SK-N-SH (cell line): Measurements from ENCODE around the gene SPCS3. TPM values are rescaled to one million over a fixed set of nuclear protein-coding genes. Genes with fewer than 3 reads are reported as not detected.
A peak's percentile ranks its signal among the peaks of the same experiment; 100 is the strongest.

Experiments used
- CTCF ChIA-PET: fragments of 300-600, 350-600 bp; formaldehyde crosslinking; extraction: SDS; loops from one replicate; lab custom pipeline; 2021; lab: Yijun Ruan, JAX
- POLR2A ChIA-PET: fragments of 350-600 bp; sonication (Branson Sonifier 250); formaldehyde crosslinking; extraction: SDS; loops from one replicate; lab custom pipeline; 2020; ENCODE audit warnings: antibody characterized with exemption, inconsistent platforms; lab: Yijun Ruan, JAX
- DNase-seq: peaks from one replicate; pipeline ENCODE4 v3.0.0; 2012
- H2AFZ ChIP-seq: fragments of 200-600 bp; sonication (generic); 2 replicates; pipeline ENCODE4 v1.8.1; 2016; ENCODE audit warnings: antibody characterized with exemption, mild to moderate bottlenecking, low read depth
- H3F3A ChIP-seq: fragments of 200-600 bp; sonication (generic); replicated peaks from 2 replicates; pipeline ENCODE3; 2016; ENCODE audit warnings: antibody characterized with exemption, mild to moderate bottlenecking; ENCODE audit not compliant: insufficient read depth
- H3K27ac ChIP-seq, 2 experiments: fragments of 200-500 bp in 1 of 2; fragments of 200-600 bp in 1 of 2; sonication (Bioruptor generic) in 1 of 2; sonication (generic), shearing (Covaris generic) in 1 of 2; 2 replicates each; pipeline versions ENCODE4 v1.5.1 to v1.6.1; 2014 to 2016; ENCODE audit warnings: low read depth in 2 of 2, inconsistent platforms in 1 of 2, low read length in 1 of 2, mild to moderate bottlenecking in 1 of 2, mixed read lengths in 1 of 2
- H3K27me3 ChIP-seq: fragments of 200-600 bp; sonication (generic), shearing (Covaris generic); 2 replicates; pipeline ENCODE4 v1.6.1; 2016; ENCODE audit warnings: mixed run types; ENCODE audit not compliant: insufficient read depth
- H3K36me3 ChIP-seq, 2 experiments: fragments of 200-500 bp in 1 of 2; fragments of 200-600 bp in 1 of 2; sonication (Bioruptor generic) in 1 of 2; sonication (generic) in 1 of 2; replicated peaks in 1 of 2; 2 replicates each; pipeline versions ENCODE3 to v1.5.1; 2014 to 2016; ENCODE audit warnings: low read length in 1 of 2, mild to moderate bottlenecking in 1 of 2; ENCODE audit not compliant: insufficient read depth in 2 of 2, control insufficient read depth in 1 of 2
- H3K4me1 ChIP-seq, 2 experiments: fragments of 200-500 bp in 1 of 2; fragments of 200-600 bp in 1 of 2; sonication (Bioruptor generic) in 1 of 2; sonication (generic), shearing (Covaris generic) in 1 of 2; 2 replicates each; pipeline versions ENCODE4 v1.5.1 to v1.6.1; 2014 to 2016; ENCODE audit warnings: low read depth in 1 of 2, low read length in 1 of 2, mixed run types in 1 of 2; ENCODE audit not compliant: insufficient read depth in 2 of 2, control insufficient read depth in 1 of 2
- H3K4me2 ChIP-seq: fragments of 200-600 bp; sonication (generic), shearing (Covaris generic); 2 replicates; pipeline ENCODE4 v1.6.1; 2017; ENCODE audit warnings: mixed run types
- H3K4me3 ChIP-seq, 2 experiments: fragments of 200-500 bp in 1 of 2; fragments of 200-600 bp in 1 of 2; sonication (Bioruptor generic) in 1 of 2; sonication (generic), shearing (Covaris generic) in 1 of 2; 2 replicates each; pipeline versions ENCODE4 v1.5.1 to v1.8.1; 2014 to 2016; ENCODE audit warnings: low read depth in 2 of 2, inconsistent platforms in 1 of 2, low read length in 1 of 2, mild to moderate bottlenecking in 1 of 2, mixed read lengths in 1 of 2, moderate library complexity in 1 of 2
- H3K79me2 ChIP-seq: fragments of 200-600 bp; sonication (generic); 2 replicates; pipeline ENCODE4 v1.8.1; 2017; ENCODE audit warnings: mild to moderate bottlenecking; ENCODE audit not compliant: insufficient read depth
- H3K9ac ChIP-seq: fragments of 200-600 bp; sonication (generic); 2 replicates; pipeline ENCODE4 v1.6.1; 2017; ENCODE audit warnings: mixed run types
- H3K9me2 ChIP-seq: fragments of 200-600 bp; sonication (generic); 2 replicates; pipeline ENCODE4 v1.6.1; 2017; ENCODE audit warnings: mixed run types
- H3K9me3 ChIP-seq: fragments of 200-600 bp; sonication (generic); 2 replicates; pipeline ENCODE4 v1.6.1; 2017; ENCODE audit warnings: mixed run types, mild to moderate bottlenecking, moderate library complexity
- H4K20me1 ChIP-seq: fragments of 200-600 bp; sonication (generic); 2 replicates; pipeline ENCODE4 v1.6.1; 2017; ENCODE audit warnings: mild to moderate bottlenecking, mixed run types; ENCODE audit not compliant: insufficient read depth
- CHD2 ChIP-seq: fragments of 150-350 bp; IDR thresholded peaks from 2 replicates; pipeline ENCODE4 v1.6.1; 2018; ENCODE audit warnings: low read length; ENCODE audit not compliant: partially characterized antibody
- ELF1 ChIP-seq: IDR thresholded peaks from 2 replicates; pipeline ENCODE4 v1.4.0; 2012
- EP300 ChIP-seq, 2 experiments: IDR thresholded peaks; 2 replicates each; pipeline versions ENCODE4 v1.4.0 to v1.6.1; 2012; ENCODE audit warnings: borderline replicate concordance in 1 of 2, low read depth in 1 of 2, low read length in 1 of 2
- EZH2phosphoT487 ChIP-seq: fragments of 200-600 bp; sonication (generic); IDR thresholded peaks from 2 replicates; pipeline ENCODE4 v1.6.1; 2017; ENCODE audit warnings: low read depth, mixed run types, mild to moderate bottlenecking, antibody characterized with exemption, moderate library complexity, borderline replicate concordance
- GABPA ChIP-seq: IDR thresholded peaks from 2 replicates; pipeline ENCODE4 v1.4.0; 2012; ENCODE audit warnings: low read depth, mild to moderate bottlenecking
- GATA2 ChIP-seq: sonication (generic); formaldehyde crosslinking; IDR thresholded peaks from 2 replicates; pipeline ENCODE4 v1.5.0; 2020; ENCODE audit warnings: mild to moderate bottlenecking, missing genetic modification reagents
- MEF2A ChIP-seq: IDR thresholded peaks from 2 replicates; pipeline ENCODE4 v1.4.0; 2012; ENCODE audit warnings: low read depth, borderline replicate concordance
- MXI1 ChIP-seq: IDR thresholded peaks from 2 replicates; pipeline ENCODE4 v1.6.1; 2012; ENCODE audit warnings: mild to moderate bottlenecking, low read depth, low read length, improper control_type of control experiment
- RAD21 ChIP-seq: IDR thresholded peaks from 2 replicates; pipeline ENCODE4 v1.6.1; 2012; ENCODE audit warnings: mild to moderate bottlenecking, low read length
- RCOR1 ChIP-seq: fragments of 150-350 bp; IDR thresholded peaks from 2 replicates; pipeline ENCODE4 v1.6.1; 2017; ENCODE audit warnings: antibody characterized with exemption, low read length
- SMC3 ChIP-seq: IDR thresholded peaks from 2 replicates; pipeline ENCODE4 v1.6.1; 2012; ENCODE audit warnings: low read depth, low read length, improper control_type of control experiment
- YY1 ChIP-seq: IDR thresholded peaks from 2 replicates; pipeline ENCODE4 v1.4.0; 2012; ENCODE audit warnings: low read depth, mild to moderate bottlenecking
- WGBS: methylation state at CpG from one replicate; pipeline ENCODE4 v1.1.6; 2017; ENCODE audit warnings: low lambda C conversion rate; 5-methylcytosine and 5-hydroxymethylcytosine counted together
- polyA plus RNA-seq, 3 experiments: library from polyadenylated mRNA; depleted of rRNA; stranded (reverse); fragments of >200 nt; gene quantifications; 2 replicates each; pipeline ENCODE4 v1.2.3, GENCODE V29; 2012
- TF ChIP-seq, protein P1 (sequence below): fragments of 200-600 bp; sonication (generic); IDR thresholded peaks from 2 replicates; pipeline ENCODE4 v1.6.1; 2017; ENCODE audit warnings: antibody characterized with exemption, mild to moderate bottlenecking, moderate library complexity
- TF ChIP-seq, protein P2 (sequence below): IDR thresholded peaks from 2 replicates; pipeline ENCODE4 v1.4.0; 2012; ENCODE audit warnings: low read depth, borderline replicate concordance
- TF ChIP-seq, protein P3 (sequence below): IDR thresholded peaks from 2 replicates; pipeline ENCODE4; 2012
- TF ChIP-seq, protein P4 (sequence below): IDR thresholded peaks from 2 replicates; pipeline ENCODE4 v1.4.0; 2012; ENCODE audit warnings: low read depth
- TF ChIP-seq, protein P5 (sequence below): fragments of 150-350 bp; IDR thresholded peaks from 2 replicates; pipeline ENCODE4 v1.6.1; 2017; ENCODE audit warnings: antibody characterized with exemption, low read length, low read depth, borderline replicate concordance

The SPCS3 gene
- polyA plus RNA-seq, 1 of the 3 experiments (the other 2 are of a cell fraction) = 27.7 TPM

DNA sequence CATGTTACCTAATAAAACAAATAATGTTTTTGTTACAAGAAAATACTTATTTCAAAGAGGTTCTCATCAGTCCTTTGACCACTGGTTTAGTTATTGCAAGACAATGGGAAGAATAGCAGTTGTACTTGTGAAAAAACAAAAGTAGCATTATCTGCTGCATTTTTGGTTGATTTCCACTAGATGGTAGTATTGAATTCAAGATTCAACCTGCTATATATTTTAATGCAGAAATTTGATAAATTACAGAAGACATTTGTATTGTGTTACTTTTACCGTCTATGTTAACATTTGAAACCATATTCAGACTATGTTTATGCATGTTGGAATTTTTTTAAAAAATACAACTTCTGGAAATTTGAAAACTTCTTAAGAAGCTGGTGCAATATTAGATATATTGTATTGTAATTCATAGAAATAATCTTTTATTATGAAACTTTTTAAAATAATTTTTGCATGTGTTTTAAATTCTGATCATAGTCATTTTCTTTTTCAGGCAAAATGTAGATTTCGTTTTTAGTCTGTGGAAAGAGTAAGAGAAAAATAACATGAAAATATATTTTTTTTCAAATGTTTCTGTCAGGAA, 56.4 kb downstream of the SPCS3 start:
- POLR2A ChIA-PET = no interaction called here
- DNase-seq = peak; percentile 8
- H3K4me1 ChIP-seq = no peaks in the 10 kb centered on the region; a peak in 2 of 4 replicates
- H3K4me3 ChIP-seq = no peak overlapping the region
- no peaks in the 10 kb centered on the region for H3K79me2 ChIP-seq
- WGBS = 0% methylated on average over 2 of the region's 2 CpGs
- H2AFZ ChIP-seq = no peak overlapping the region
- TF ChIP-seq EP300 (IDR thresholded peaks at IDR 0.05; ENCODE audit: borderline replicate concordance in 1 of 2, low read depth in 1 of 2, low read length in 1 of 2) = no peak
- TF ChIP-seq SMC3 = 0 out of 2 replicates have a peak, but pooled peaks have one; percentile 22
- TF ChIP-seq ELF1 = no peak
- TF ChIP-seq, protein P1, sequence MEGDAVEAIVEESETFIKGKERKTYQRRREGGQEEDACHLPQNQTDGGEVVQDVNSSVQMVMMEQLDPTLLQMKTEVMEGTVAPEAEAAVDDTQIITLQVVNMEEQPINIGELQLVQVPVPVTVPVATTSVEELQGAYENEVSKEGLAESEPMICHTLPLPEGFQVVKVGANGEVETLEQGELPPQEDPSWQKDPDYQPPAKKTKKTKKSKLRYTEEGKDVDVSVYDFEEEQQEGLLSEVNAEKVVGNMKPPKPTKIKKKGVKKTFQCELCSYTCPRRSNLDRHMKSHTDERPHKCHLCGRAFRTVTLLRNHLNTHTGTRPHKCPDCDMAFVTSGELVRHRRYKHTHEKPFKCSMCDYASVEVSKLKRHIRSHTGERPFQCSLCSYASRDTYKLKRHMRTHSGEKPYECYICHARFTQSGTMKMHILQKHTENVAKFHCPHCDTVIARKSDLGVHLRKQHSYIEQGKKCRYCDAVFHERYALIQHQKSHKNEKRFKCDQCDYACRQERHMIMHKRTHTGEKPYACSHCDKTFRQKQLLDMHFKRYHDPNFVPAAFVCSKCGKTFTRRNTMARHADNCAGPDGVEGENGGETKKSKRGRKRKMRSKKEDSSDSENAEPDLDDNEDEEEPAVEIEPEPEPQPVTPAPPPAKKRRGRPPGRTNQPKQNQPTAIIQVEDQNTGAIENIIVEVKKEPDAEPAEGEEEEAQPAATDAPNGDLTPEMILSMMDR = peak; percentile 79
- peak; percentile 66 for TF ChIP-seq RAD21
- TF ChIP-seq MXI1 = no peak
- CTCF ChIA-PET = interaction anchor here (0.6 to 3.5 kb wide), 4 partner anchors 9 to 718 kb away, joined by 3 to 27 read pairs (median 4); no protein-coding TSS in a partner anchor
- H3K9me2 ChIP-seq = no peaks in the 10 kb centered on the region
- no peak overlapping the region for H3K27ac ChIP-seq
- no peaks in the 10 kb centered on the region for H4K20me1 ChIP-seq
- peaks cover 4% of the 10 kb centered on the region for H3F3A ChIP-seq
- H3K9ac ChIP-seq = no peak overlapping the region
- H3K4me2 ChIP-seq = no peak overlapping the region
- H3K36me3 ChIP-seq = no peaks in the 10 kb centered on the region
- no peaks in the 10 kb centered on the region for H3K9me3 ChIP-seq
- H3K27me3 ChIP-seq = no peaks in the 10 kb centered on the region

DNA sequence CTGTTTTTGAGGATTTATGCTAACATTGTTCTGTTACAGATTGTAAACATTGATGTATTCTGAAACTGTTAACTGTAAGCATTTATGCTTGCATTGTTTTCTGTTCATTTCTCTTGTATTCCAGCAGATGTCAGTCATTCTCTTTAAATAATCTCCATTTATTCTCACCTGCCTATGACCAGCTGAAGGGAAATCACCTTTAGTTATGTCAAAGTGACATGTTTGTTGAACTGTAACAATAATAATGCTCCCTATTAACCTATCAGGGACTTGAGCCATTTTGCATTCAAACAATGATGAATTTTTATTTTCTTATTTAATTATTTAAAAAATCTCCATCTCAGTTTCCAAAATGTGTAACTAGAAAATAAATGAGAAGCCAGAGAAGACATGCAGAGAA, 58.0 kb downstream of the SPCS3 start:
- no peaks in the 10 kb centered on the region for H3K9me2 ChIP-seq
- H4K20me1 ChIP-seq = no peaks in the 10 kb centered on the region
- H3F3A ChIP-seq = peaks cover 4% of the 10 kb centered on the region
- H3K4me2 ChIP-seq = no peak overlapping the region
- H3K27ac ChIP-seq = peak overlapping the region in 1 of 2 experiments; percentile 62; a peak in 1 of 4 replicates
- H3K9ac ChIP-seq = no peak overlapping the region
- CTCF ChIA-PET = interaction anchor here (1.1 to 3.5 kb wide), 10 partner anchors 7 to 672 kb away, joined by 3 to 27 read pairs (median 5); no protein-coding TSS in a partner anchor
- H3K9me3 ChIP-seq = no peaks in the 10 kb centered on the region
- no peaks in the 10 kb centered on the region; a peak in 2 of 4 replicates for H3K4me1 ChIP-seq
- no peaks in the 10 kb centered on the region for H3K27me3 ChIP-seq
- no peak overlapping the region for H3K4me3 ChIP-seq
- POLR2A ChIA-PET = no interaction called here
- no peaks in the 10 kb centered on the region for H3K36me3 ChIP-seq
- DNase-seq = peak; percentile 5
- H3K79me2 ChIP-seq = no peaks in the 10 kb centered on the region
- H2AFZ ChIP-seq = no peak overlapping the region; the same call in 1 of the 2 replicates
- no peak for TF ChIP-seq EP300 (IDR thresholded peaks at IDR 0.05; ENCODE audit: borderline replicate concordance in 1 of 2, low read depth in 1 of 2, low read length in 1 of 2)
- no peak for TF ChIP-seq GATA2 (CRISPR knock-in tag)
- TF ChIP-seq, protein P2, sequence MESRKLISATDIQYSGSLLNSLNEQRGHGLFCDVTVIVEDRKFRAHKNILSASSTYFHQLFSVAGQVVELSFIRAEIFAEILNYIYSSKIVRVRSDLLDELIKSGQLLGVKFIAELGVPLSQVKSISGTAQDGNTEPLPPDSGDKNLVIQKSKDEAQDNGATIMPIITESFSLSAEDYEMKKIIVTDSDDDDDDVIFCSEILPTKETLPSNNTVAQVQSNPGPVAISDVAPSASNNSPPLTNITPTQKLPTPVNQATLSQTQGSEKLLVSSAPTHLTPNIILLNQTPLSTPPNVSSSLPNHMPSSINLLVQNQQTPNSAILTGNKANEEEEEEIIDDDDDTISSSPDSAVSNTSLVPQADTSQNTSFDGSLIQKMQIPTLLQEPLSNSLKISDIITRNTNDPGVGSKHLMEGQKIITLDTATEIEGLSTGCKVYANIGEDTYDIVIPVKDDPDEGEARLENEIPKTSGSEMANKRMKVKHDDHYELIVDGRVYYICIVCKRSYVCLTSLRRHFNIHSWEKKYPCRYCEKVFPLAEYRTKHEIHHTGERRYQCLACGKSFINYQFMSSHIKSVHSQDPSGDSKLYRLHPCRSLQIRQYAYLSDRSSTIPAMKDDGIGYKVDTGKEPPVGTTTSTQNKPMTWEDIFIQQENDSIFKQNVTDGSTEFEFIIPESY = no peak
- TF ChIP-seq, protein P3, sequence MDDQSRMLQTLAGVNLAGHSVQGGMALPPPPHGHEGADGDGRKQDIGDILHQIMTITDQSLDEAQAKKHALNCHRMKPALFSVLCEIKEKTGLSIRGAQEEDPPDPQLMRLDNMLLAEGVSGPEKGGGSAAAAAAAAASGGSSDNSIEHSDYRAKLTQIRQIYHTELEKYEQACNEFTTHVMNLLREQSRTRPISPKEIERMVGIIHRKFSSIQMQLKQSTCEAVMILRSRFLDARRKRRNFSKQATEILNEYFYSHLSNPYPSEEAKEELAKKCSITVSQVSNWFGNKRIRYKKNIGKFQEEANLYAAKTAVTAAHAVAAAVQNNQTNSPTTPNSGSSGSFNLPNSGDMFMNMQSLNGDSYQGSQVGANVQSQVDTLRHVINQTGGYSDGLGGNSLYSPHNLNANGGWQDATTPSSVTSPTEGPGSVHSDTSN = 0 out of 2 replicates have a peak, but pooled peaks have one; percentile 4
- TF ChIP-seq, protein P4, sequence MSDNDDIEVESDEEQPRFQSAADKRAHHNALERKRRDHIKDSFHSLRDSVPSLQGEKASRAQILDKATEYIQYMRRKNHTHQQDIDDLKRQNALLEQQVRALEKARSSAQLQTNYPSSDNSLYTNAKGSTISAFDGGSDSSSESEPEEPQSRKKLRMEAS = no peak
- TF ChIP-seq GABPA = no peak
- no peak for TF ChIP-seq YY1
- no peak for TF ChIP-seq RCOR1
- TF ChIP-seq EZH2phosphoT487 = no peak
- TF ChIP-seq RAD21 = peak; percentile 72
- TF ChIP-seq MEF2A = no peak
- no peak for TF ChIP-seq CHD2
- peak; percentile 44 for TF ChIP-seq SMC3
- TF ChIP-seq, protein P1 = peak; percentile 77
- no peak for TF ChIP-seq MXI1
- TF ChIP-seq, protein P5, sequence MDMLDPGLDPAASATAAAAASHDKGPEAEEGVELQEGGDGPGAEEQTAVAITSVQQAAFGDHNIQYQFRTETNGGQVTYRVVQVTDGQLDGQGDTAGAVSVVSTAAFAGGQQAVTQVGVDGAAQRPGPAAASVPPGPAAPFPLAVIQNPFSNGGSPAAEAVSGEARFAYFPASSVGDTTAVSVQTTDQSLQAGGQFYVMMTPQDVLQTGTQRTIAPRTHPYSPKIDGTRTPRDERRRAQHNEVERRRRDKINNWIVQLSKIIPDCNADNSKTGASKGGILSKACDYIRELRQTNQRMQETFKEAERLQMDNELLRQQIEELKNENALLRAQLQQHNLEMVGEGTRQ = no peak
